Stimulated activated CD8-positive, alpha-beta memory T cell treated with anti-CD3 and anti-CD28 coated beads, Interleukin-15, amount 100 ng/mL, for 1 hour (primary cell): ENCODE data around the gene LRRC61.

Experiments used
- DNase-seq: peaks from one replicate; pipeline ENCODE4 v3.0.0-alpha.2; 2020; ENCODE audit warnings: low read depth

The LRRC61 gene

DNA sequence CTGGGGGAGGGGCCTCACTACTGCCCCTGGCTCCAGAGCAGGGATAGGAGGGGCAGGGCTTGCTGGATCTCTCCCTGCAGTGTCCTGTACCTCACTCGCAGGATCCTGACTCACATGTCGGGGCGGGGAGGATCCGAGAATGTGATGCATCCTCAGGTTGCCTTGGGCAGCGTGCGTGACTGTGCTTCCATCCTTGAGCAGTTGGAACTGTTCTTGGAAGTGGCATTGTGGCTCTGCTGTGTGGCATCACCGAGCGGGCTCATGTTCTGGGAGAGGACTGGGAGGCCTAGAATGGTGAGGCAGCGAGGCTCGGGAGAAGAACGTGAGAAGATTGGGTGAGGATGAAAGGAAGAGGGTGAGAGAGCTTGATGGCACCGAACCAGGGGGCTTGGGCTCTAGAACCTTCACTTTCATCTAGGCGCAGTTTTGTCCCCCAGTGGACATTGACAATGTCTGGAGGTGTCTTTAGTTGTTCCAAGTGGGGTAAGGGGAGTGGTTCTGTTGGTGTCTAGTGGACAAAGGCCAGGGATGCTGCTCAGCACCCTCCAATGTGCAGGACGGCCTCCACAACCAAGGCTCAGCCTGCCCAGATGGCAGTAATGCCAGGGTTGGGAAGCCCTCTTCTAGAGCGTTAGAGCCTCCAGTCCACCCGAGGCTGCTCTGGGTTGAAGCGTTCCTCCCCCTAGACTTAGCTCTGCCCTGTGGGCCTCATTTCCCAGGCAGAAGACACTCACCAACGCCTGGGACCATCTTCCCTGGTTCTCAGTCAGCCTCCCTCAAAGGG, 9.9 kb downstream of the LRRC61 start:
- no peak for DNase-seq

DNA sequence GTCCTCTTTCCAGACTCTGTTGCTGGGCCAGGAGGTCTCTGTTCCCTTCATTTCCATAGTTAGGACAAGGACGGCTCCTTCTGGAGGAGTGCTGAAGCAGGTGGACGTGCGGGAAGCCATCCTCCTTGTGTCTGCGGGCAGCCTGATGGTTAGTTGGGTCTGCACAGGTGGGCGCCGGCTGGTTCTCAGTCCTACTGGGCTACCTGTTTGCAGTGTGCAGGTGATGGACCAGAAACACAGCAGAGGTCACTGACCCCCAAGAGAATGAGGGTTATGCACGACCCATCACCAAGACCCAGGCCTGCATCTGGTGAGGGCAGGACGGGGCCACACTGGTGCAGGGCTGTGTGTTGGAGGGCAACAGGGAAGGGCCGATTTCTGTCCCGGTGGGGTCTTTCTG, 10.5 kb downstream of the LRRC61 start:
- no peak for DNase-seq

DNA sequence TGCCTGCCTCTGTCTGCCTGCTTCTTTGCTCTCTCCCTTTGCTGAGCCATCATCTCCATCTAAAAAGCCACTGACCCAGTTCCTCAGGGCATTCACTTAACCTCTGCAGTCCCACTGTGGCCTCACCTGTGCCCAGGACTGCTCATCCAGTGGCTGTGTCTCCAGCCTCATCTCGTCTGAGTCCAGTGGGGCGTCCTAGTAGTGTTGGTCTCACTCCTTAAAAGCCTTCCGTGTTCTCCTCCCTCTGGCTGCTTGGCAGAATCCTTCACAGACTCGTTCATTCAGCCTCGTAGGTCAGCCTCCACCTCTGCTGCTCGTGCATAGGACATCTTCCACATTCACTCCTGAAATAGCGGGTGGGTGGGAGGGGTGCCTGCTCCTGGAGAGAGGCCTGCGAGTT, 11.0 kb downstream of the LRRC61 start:
- DNase-seq = no peak

DNA sequence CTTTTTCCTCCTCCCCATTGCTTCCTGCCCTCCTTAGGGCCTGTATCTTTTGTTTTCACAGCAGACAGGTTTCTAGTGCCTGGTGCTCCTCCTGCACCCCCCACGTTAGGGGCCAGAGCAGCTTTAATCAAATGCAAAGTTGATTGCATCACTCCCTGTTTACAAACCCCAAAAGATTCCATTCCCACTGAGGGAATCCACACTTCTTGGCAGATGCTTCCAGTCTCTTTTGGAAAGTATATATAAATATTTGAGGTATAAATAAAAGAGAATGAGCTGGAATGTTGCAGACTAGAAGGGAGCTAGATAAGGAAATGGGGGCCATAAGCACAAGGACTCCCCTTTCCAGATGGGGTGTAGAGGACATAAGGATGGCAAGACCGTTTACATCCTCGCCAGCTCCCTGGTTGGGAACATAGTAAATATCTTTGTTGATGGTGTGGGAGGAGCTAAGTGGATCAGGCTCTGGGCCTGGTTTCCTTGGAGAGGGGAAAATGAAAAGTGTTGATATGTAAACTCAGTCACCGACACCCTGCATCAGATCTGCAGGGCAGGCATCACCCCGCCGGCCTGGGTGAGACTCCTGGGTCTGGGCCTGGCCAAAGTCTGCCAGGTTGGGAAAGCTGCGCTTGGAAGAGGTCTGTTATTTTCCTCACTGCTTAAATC, 12.1 kb downstream of the LRRC61 start:
- no peak for DNase-seq

DNA sequence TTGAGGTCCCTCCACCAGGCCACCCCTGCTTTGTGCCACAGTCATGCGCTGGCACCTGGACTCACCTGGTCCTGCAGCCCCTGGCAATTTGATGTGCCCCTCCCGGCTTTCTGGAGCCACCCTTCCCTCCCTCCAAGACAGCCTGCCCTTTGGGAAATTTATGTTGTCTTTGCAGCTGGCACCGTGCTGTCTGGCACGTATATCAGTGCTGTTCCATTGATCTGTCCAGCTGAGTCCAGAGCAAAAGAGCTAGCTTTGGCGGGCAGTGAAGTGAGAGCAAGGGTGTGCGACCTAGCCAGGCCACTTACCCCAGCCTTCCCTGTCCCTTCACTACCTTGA, 12.6 kb downstream of the LRRC61 start:
- no peak for DNase-seq

DNA sequence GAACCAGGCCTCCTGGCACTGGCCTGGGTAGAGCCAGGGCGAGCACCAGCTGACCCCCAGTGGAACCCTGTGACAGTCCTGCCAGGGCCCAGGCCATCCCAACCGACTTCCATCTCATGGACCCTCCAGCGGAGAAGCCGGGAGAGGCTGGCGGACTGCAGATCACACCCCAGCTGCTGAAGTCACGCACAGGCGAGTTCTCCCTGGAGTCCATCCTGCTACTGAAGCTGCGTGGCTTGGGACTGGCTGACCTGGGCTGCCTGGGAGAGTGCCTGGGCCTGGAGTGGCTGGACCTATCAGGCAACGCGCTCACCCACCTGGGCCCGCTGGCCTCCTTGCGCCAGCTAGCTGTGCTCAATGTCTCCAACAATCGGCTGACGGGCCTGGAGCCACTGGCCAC, 13.6 kb downstream of the LRRC61 start:
- no peak for DNase-seq

DNA sequence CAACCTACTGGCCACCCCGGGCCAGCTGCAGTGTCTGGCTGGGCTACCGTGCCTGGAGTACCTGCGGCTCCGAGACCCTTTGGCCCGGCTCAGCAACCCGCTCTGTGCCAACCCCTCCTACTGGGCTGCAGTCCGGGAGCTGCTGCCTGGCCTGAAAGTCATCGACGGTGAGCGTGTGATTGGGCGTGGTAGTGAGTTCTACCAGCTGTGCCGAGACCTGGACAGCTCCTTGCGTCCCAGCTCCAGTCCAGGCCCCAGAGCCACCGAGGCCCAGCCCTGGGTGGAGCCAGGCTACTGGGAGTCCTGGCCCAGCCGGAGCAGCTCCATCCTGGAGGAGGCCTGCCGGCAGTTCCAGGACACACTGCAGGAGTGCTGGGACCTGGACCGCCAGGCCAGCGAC, 14.0 kb downstream of the LRRC61 start:
- no peak for DNase-seq

DNA sequence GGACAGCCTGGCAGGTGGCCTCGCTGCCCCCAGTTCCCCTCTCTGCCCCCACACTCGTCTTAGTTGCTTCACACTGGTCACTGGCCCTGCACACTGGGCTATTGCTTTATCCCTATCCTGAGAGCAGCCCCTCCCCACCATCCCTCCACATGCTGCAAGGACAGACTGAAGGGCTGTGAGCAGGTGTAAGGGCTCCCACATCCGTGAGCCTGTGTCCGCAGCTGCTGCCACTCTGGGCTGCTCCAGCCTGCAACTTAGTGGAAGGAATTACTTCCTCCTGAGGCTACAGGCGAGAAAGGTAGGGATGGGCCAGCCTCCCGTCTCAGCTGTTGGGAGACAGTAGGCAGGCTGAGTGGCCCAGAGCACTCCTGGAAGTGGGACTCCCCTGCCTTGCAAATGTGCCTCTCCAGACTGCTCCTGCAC, 14.5 kb downstream of the LRRC61 start:
- DNase-seq = no peak

DNA sequence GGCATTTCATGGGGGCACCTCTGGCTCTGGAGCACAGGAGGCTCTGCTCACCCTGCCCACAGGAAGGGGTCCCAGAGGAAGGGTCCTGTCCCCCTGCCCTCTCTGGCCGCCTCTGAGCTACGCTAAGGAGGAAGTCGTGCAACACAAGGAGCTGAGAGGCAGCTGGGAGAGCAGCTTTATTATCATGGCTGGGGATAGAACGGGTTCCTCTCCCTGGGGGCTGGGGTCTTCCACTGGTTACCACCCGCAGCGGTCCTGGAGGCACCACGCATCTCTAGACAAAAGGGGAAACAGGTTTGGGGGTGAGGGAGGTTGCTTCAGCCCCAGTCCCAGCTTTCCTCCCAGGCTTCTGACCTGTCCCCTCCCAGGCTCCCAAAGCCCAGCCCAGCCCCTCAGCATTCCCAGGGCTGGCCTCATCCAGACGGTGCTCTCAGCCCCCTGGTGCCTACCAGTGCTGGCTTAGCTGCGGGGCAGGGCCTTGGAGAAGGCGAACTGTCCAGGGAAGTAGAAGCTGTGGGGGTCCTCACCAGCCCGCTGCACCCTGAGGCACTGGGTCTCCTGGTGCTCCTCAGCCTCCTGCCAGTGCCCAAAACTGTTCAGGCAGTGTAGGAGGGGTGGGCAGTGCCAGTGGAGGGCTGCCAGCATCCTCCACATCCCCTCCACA, 15.1 kb downstream of the LRRC61 start:
- no peak for DNase-seq

DNA sequence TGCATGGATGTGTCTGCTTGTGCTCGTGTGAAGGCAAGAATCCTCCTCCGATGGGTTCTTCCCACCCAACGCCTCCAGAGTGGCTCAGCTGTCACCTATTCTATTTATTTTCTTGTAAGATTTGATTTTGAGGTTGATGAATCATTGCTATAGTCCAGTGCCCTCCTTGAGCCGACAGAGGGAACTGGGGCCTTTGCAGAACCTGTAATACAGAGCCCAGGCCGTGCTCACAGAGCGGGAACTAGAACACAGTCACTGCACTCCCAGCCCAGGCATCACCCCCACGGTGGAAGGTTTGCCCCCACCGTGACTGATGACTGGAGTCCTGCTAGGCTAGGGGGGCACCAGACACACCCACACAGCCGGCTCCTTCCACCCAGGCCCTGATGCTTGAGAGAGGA, 16.3 kb downstream of the LRRC61 start:
- DNase-seq = no peak

DNA sequence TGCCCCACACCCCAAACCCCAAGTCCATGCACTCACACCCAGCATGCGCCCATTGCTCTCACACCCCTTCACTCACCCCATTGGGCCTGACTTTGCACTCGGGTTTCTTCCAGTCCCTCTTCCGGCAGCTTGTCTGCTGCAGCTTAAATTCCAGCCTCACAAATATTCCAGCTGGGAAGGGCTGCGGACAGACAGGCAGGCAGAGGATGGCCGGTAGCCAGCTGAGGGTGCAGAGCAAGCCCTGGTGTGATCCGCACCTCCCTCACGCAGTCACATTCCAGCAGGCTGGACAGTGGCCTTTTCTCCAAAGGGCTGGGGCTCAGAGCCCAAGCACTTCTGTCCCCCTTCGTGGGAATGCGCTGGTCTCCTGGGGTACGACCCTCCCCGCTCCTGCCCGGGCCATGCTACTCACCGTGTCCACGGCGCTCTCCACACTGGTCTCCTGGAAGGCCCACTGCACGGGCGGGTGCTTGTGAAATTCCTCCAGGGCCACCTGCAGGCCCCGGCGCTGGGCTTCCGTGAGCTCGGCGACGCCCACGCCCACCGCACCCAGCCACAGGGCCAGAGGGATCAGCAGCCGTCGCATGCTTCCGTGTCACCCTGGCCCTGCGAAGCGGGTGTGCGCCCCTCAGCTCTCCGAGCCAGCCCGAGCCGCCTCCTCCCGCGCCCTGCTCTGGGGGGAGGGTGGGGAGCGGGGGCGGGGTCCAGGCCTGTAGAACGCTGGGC, 17.0 kb downstream of the LRRC61 start:
- DNase-seq = no peak

DNA sequence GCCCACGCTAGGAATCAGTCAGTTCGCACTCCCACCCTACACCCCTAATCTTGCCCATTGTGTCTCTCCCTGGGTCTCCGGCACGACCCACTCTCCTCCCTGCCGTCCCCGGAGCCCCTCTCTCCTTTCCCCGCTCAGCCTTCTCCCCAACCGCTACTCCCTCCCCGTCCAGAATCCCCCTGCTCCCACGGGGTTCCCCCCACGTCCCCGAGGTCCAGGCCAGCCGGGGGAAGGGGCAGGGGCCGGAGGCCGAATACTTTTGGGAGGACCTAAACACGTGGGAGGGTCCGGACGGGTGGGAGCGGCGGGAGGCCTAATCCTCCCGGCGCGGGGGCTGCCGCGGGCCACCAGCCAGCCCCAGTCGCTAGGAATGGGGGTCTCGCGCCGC, 17.7 kb downstream of the LRRC61 start:
- DNase-seq = no peak

DNA sequence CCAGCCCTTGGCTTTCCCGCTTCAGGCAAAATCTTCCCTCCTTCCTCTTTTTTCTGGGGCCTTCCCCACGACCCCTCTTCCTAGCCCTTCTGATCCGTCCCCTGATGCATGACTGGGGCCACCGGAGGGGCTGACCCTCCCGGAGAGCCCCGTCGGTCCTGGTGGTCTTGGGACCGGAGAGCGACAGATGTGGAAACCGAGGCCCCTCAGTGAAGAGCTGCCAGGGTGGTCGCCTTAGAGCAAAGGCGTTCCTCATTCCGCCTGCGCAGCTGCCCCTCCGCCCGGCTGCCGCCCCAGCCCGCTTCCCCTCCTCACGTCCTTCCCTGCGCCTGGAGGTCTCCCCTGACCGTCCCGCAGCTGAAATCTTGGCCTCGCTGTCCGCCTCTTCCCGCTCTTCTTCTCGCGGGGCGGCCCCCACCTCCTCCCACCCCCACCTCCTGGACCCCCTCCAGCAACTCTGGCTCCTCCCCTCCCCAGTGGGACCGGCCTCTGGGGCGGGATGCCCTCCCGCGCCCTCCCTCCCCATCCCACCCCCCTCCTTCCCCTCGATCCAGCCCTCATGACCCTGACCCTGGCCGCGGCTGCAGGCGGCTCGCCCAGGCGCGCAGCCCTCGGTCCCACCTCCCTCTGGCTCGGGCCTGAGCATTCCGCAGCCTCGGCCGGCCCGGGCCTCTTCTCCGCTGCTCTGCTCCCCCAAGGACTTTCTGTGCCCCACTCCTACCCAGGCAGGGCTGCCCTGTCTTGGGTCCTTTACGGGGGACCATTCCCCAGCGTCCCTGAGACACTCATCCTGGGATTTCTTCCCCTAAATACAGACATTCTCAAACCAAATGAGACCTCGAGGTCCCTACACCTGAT, 18.3 kb downstream of the LRRC61 start, which contains the start of gene RARRES2:
RARRES2 (minus strand) TSS at position 367 of the 858 bp plus-strand sequence. CDS start 1,020 bp downstream, outside the sequence.
- DNase-seq = no peak

DNA sequence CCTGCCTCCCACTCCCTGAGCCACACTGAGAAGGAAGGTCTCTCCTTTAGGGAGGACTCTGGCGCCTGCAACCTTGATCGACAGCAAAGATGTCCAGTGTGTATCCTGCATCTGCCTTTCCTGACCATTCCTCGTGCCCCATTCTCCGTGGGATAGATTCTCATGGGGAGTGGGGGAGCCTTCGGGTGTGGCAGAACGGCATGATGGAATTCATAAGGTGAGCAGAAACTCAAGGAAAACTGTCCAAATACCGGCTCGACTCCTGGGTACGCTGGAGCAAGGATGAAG, 18.9 kb downstream of the LRRC61 start:
- no peak for DNase-seq

DNA sequence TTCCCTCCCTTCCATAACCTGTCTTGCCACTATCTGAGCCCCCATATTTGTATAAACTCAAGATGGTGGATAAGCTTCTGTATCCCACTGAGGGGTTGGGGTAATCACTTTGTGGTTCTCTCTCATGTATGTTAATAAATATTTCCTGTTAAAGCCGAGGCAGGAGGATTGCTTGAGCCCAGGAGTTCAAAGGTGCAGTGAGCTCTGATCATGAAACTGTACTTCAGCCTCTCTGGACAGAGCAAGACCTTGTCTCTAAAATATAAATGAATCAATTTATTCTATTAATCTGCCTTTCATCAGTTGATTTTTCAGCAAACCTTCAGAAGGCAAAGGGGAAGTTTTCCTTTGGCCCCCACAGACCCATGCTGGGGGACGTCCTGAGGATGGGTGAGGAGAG, 20.1 kb downstream of the LRRC61 start:
- no peak for DNase-seq

DNA sequence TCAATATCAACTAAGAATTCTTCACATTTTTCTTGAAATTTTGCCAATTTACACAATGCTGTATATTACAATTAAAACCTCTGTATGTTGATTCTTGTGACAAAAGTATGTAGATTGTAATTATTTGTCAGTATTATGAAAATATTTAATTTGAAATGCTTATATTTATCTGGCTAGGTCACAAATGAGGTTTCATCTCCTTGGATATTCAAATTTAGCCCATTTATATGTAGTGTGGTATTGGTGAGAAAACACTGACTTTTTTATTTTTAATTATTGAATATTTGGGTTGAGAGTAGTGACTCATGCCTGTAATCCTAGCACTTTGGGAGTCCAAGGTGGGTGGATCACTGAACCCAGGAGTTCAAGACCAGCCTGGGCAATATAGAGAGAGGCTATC, 21.1 kb downstream of the LRRC61 start:
- no peak for DNase-seq

DNA sequence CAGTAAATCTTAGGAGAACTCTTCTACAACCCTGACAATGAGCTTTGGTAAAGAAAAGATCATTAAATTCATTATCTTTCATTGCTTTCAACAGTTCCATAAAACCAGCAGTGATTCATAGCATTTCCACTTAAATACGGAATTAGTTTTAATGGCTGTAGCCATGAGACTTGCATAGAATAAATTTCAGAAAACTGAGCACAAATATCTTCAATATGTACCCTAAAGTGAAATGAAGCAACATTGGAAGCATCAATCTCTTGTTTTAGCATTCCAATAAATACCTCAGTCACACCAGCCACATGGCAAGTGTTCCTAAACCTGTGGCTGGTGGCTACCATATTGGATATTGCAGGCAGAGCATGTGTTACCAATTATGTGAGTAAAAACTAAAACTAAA, 21.9 kb downstream of the LRRC61 start:
- no peak for DNase-seq

DNA sequence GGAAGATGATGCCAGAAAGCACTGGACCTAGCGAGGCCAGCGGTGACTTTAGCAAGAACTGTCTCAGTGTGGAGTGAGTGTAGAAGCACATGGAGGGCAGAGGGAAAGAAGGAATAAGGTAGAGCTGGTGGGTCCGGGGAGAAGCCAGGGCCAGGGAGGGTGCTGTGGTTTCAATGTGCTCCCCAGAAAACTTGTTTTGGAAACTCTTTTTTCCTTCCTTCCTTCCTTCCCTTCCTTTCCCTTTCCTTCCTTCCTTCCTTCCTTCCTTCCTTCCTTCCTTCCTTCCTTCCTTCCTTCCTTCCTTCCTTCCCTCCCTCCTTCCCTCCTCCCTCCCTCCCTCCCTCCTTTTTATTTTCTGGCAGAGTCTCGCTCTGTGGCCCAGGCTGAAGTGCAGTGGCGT, 23.8 kb downstream of the LRRC61 start:
- DNase-seq = no peak

DNA sequence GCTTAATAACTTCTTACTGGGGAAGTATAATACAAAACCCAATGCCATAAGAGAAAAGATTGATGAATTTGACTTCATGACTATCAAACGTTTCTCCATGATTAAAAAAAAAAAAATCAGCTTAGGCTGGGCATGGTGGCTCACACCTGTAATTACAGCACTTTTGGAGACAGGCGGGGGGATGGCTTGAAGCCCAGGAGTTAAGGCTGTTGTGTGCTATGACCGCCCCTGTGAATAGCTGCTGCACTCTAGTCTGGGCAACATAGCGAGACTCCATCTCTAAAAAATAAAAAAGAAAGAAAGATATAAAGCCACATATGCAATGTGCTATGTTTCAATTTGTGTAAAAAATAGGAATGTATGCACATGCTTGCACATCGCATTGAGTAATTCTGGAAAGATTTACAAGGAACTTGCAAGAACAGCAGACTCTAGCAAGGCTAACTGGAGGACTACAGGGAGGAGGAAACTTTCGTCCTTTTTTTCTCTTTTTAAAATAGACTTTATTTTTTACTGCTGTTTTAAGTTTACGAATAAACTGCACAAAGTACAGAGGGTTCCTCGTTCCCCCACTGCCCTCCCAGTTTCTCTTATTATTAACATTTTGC, 28.5 kb downstream of the LRRC61 start:
- DNase-seq = no peak

DNA sequence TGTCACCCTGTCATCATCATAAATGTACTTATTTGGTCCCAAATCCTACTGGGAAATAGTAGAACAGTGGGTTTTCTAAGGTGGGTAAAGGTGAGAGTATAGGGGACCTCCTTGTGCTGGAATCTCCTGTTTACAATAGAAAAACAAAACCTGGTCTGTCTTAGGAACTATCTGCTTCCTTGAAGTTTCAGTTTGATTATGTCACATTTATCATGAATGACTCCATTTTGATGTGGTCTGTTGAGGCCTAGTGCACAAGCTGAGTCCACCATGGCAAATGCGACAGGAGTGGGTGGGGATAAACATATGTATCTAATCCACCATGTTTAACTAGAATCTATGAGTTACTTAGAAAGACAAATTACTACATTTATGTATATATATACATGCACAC, 32.5 kb downstream of the LRRC61 start:
- no peak for DNase-seq

DNA sequence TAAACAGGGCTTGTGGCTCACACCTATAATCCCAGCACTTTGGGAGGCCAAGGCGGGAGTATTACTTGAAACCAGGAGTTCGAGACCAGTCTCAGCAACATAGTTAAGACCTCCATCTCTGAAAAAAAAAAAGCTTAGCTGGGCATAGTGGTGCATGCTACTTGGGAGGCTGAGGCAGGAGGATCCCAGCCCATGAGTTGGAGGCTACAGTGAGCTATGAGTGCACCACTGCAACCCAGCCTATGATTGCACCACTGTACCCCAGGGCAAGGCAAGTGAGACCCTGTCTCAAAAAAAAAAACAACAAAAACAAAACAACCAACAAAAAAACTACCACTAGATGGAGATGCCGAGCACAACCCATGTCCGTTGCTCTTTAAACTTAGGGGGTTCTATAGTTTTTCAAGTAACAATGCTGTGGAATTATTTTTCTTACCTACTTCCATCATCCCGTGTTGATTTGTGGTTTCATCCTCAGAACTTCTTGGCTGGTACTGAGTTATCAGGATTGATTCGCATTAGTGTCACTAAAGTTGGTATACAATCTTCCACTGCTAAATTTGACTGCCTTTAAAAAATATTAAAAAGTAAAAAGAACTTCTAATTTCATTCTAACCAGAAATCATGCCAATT, 33.2 kb downstream of the LRRC61 start:
- no peak for DNase-seq
